ENCODE data around the gene OPCML.
"Not testable (repeated sequence)": the region's sequence is repeated elsewhere in the genome, so short reads cannot be mapped to it uniquely, and the experiment has no call there.

Gene OPCML

GRCh38 chr11:132373405-132374143, 1158.7 kb downstream of the OPCML start:
- no peak for FAIRE-seq

- not testable (repeated sequence) for FAIRE-seq
Measured at GRCh38 chr11:132370114-132370513, 1162.2 kb downstream of the OPCML start.

- FAIRE-seq: no peak
Measured at GRCh38 chr11:132367293-132367692, 1165.0 kb downstream of the OPCML start.

- FAIRE-seq: no peak
Measured at GRCh38 chr11:132365650-132366049, 1166.7 kb downstream of the OPCML start.
